Stomach (tissue), 9 donors: ENCODE results near the gene ALG8. TPM values are rescaled to one million over a fixed set of nuclear protein-coding genes. Genes with fewer than 3 reads are reported as not detected.

Experiments used
- DNase-seq, 2 donors: peaks; one replicate each; pipeline versions ENCODE4 v3.0.0 to v3.0.0-alpha.2; 2013 to 2019
- H3K27ac ChIP-seq, 5 donors: fragments of 200-600 bp in 4 of 5; sonication (generic) in 4 of 5; one replicate each; pipeline ENCODE4 v1.5.1; 2013 to 2019; ENCODE audit warnings: mild to moderate bottlenecking in 1 of 5, moderate library complexity in 1 of 5
- H3K27me3 ChIP-seq, 3 donors: fragments of 200-600 bp; sonication (generic); one replicate each; pipeline ENCODE4 v1.5.1; 2017 to 2019; ENCODE audit warnings: mixed run types in 1 of 3
- H3K36me3 ChIP-seq, 4 donors: fragments of 200-600 bp; sonication (generic); 1 replicate in 3 of 4; 2 replicates in 1 of 4; pipeline ENCODE4 v1.5.1; 2016 to 2019
- H3K4me1 ChIP-seq, 4 donors: fragments of 200-600 bp; sonication (generic); one replicate each; pipeline ENCODE4 v1.5.1; 2016 to 2019
- H3K4me3 ChIP-seq, 4 donors: fragments of 200-600 bp; sonication (generic) in 3 of 4; one replicate each; pipeline ENCODE4 v1.5.1; 2016 to 2019; ENCODE audit warnings: mild to moderate bottlenecking in 1 of 4
- H3K9me3 ChIP-seq, 4 donors: fragments of 200-600 bp; sonication (generic); one replicate each; pipeline ENCODE4 v1.5.1; 2016 to 2019
- CTCF ChIP-seq, 7 experiments: fragments of 450-650 bp in 4 of 7; fragments of 200-600 bp in 3 of 7; sonication (generic) in 3 of 7; IDR thresholded peaks; one replicate each; pipeline ENCODE4 v1.5.1; 2016 to 2019; ENCODE audit warnings: antibody characterized with exemption in 7 of 7, control low read depth in 2 of 7, mild to moderate bottlenecking in 1 of 7
- EP300 ChIP-seq: sonication (generic); formaldehyde crosslinking; IDR thresholded peaks from one replicate; pipeline ENCODE4 v1.6.1; 2017; ENCODE audit warnings: antibody characterized with exemption
- POLR2A ChIP-seq, 4 donors: fragments of 450-650 bp; IDR thresholded peaks; one replicate each; pipeline ENCODE4 v1.6.1; 2016; ENCODE audit warnings: antibody characterized with exemption in 4 of 4, control low read depth in 2 of 4, mild to moderate bottlenecking in 1 of 4, moderate library complexity in 1 of 4
- POLR2AphosphoS5 ChIP-seq, 3 donors: sonication (generic); formaldehyde crosslinking; IDR thresholded peaks; one replicate each; pipeline ENCODE4 v1.6.1; 2016; ENCODE audit warnings: antibody characterized with exemption in 3 of 3
- WGBS, 5 donors: extraction: QIAGEN DNeasy Blood & Tissue Kit in 3 of 5; methylation state at CpG; one replicate each; pipeline versions ENCODE4 v1.1.5 to v1.1.7; 2013 to 2018; 5-methylcytosine and 5-hydroxymethylcytosine counted together
- intact Hi-C: fragments of 100-400 bp; cut with DNase I; formaldehyde crosslinking; loops from one replicate; pipeline ENCODE4 v1.15.1; 2023; ENCODE audit warnings: low total_unique reads
- polyA plus RNA-seq, 3 donors: library from polyadenylated mRNA; stranded (reverse); fragments of 200-250 nt; gene quantifications; one replicate each; pipeline ENCODE4 v1.2.3, GENCODE V29; 2013
- total RNA-seq, 5 donors: library from RNA; depleted of rRNA; stranded (reverse); fragments of >200 nt; gene quantifications; one replicate each; pipeline versions ENCODE4 v1.1.0 to v1.2.3, GENCODE V29; 2014 to 2016
- donor health status: healthy with polysubstance abuse.
- donor health status: Bipolar disorder and iron deficiency.
- donor health status: healthy.

The ALG8 gene
- total and polyA plus RNA-seq, 8 donors: 3.8 to 58.2 (median 24.5) TPM

- H3K4me1 ChIP-seq: peaks cover 0 to 8% (median 0%) of the 10 kb centered on the region in 4 donors
- H3K9me3 ChIP-seq: no peaks in the 10 kb centered on the region
- intact Hi-C loops: no loop called here
- no peak for DNase-seq
- WGBS, 5 donors: 57 to 68% (median 61%) methylated on average over 2 of the region's 2 CpGs
- TF ChIP-seq POLR2A (IDR thresholded peaks at IDR 0.05) (no peak), CTCF (IDR thresholded peaks at IDR 0.05) (no peak), EP300 (no peak), POLR2AphosphoS5 (IDR thresholded peaks at IDR 0.05) (no peak)
- no peak overlapping the region for H3K27ac ChIP-seq
- H3K4me3 ChIP-seq: no peak overlapping the region
- no peaks in the 10 kb centered on the region for H3K27me3 ChIP-seq
- peaks cover 4 to 18% (median 10%) of the 10 kb centered on the region in 4 donors for H3K36me3 ChIP-seq
Observed at GRCh38 chr11:78132475-78132874, 7.0 kb downstream of the ALG8 start.

GRCh38 chr11:78131956-78132355 is 7.5 kb downstream of the ALG8 start:
- peaks cover 4 to 18% (median 11%) of the 10 kb centered on the region in 4 donors for H3K36me3 ChIP-seq
- H3K27ac ChIP-seq: no peak overlapping the region
- whole genome bisulfite sequencing, 5 donors: 56 to 75% (median 67%) methylated on average over 3 of the region's 3 CpGs
- H3K9me3 ChIP-seq: no peaks in the 10 kb centered on the region
- intact Hi-C loops: no loop called here
- no peak for TF ChIP-seq POLR2A (IDR thresholded peaks at IDR 0.05)
- TF ChIP-seq CTCF (IDR thresholded peaks at IDR 0.05): no peak
- no peak for TF ChIP-seq EP300
- TF ChIP-seq POLR2AphosphoS5 (IDR thresholded peaks at IDR 0.05): no peak
- no peak overlapping the region for H3K4me3 ChIP-seq
- H3K27me3 ChIP-seq: no peaks in the 10 kb centered on the region
- peaks cover 0 to 5% (median 0%) of the 10 kb centered on the region in 4 donors for H3K4me1 ChIP-seq
- DNase-seq: no peak

GRCh38 chr11:78127403-78127802 is 12.0 kb downstream of the ALG8 start:
- Histone ChIP-seq H3K9me3 (no peaks in the 10 kb centered on the region), H3K36me3 (peaks cover 0 to 17% (median 13%) of the 10 kb centered on the region in 4 donors), H3K27ac (no peak overlapping the region), H3K27me3 (no peaks in the 10 kb centered on the region), H3K4me3 (no peak overlapping the region), H3K4me1 (peaks cover 0 to 3% (median 0%) of the 10 kb centered on the region in 4 donors)
- no peak for TF ChIP-seq EP300
- no peak for TF ChIP-seq POLR2A (IDR thresholded peaks at IDR 0.05)
- no peak for TF ChIP-seq POLR2AphosphoS5 (IDR thresholded peaks at IDR 0.05)
- no peak for TF ChIP-seq CTCF (IDR thresholded peaks at IDR 0.05)
- no peak for DNase-seq
- intact Hi-C loops: no loop called here
- WGBS, 5 donors: 92 to 99% (median 96%) methylated on average over 3 of the region's 3 CpGs

GRCh38 chr11:78112582-78113275 is 26.7 kb downstream of the ALG8 start:
- Histone ChIP-seq H3K4me1 (no peaks in the 10 kb centered on the region), H3K27ac (no peak overlapping the region), H3K36me3 (peaks cover 10 to 77% (median 62%) of the 10 kb centered on the region in 4 donors), H3K9me3 (no peaks in the 10 kb centered on the region), H3K4me3 (no peak overlapping the region), H3K27me3 (no peaks in the 10 kb centered on the region)
- WGBS, 5 donors: 74 to 89% (median 89%) methylated on average over 6 of the region's 6 CpGs
- TF ChIP-seq EP300 (no peak), CTCF (IDR thresholded peaks at IDR 0.05) (no peak), POLR2AphosphoS5 (IDR thresholded peaks at IDR 0.05) (no peak)
- DNase-seq: no peak
- intact Hi-C loops: no loop called here
